GM18520 (cell line): Measurements from ENCODE around the gene FAM149B1.

Experiments
- ATAC-seq: cut with Tn5 transposase; IDR thresholded peaks from one replicate; pipeline ENCODE4 v1.9.1; 2021; ENCODE audit not compliant: unreplicated experiment

The FAM149B1 gene

GRCh38 chr10:73264423-73264822 lies 96.5 kb downstream of the FAM149B1 start:
- no peak for ATAC-seq

- no peak for ATAC-seq
These were observed 113.2 kb downstream of the FAM149B1 start for GRCh38 chr10:73281097-73281496.

GRCh38 chr10:73287441-73287840 lies 119.5 kb downstream of the FAM149B1 start:
- no peak for ATAC-seq

- no peak for ATAC-seq
These were observed 122.0 kb downstream of the FAM149B1 start for GRCh38 chr10:73289958-73290357.

GRCh38 chr10:73293461-73293860 lies 125.5 kb downstream of the FAM149B1 start:
- ATAC-seq = no peak
